ENCODE results near the gene SBF2. TPM values are rescaled to one million over a fixed set of nuclear protein-coding genes. Genes with fewer than 3 reads are reported as not detected.

SBF2 gene
- total RNA-seq, 1 experiment from 2014 or later = 30.2 TPM

DNA sequence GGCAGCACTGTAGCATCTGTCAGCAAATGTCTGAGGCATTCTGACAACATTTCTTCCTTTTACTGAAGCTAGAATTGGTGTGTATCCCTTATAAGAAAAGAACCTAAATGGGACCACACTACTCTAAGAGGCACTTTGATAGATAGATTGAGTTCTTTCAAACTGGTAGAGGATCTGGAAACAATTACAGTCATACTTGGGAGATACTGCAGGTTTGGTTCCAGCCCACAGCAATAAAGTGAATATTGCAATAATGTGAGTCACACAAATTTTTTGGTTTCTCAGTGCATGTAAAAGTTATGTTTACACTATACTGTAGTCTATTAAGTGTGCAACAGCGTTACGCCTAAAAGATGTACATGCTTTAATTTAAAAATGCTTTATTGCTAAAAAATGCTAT lies 96.9 kb downstream of the SBF2 start:
- no peak overlapping the region for H2BK20ac ChIP-seq (ENCODE audit: low read depth, low read length, poor library complexity, severe bottlenecking)
- no peak overlapping the region for H2AK5ac ChIP-seq (ENCODE audit: insufficient read length, low read length)
- H3K4ac ChIP-seq (ENCODE audit: low read depth, low read length) = no peak overlapping the region
- no peak overlapping the region for H3K27ac Mint-ChIP-seq
- H3K18ac ChIP-seq (ENCODE audit: insufficient read length, low read depth, low read length) = no peak overlapping the region
- no peak overlapping the region for H3K56ac ChIP-seq (ENCODE audit: insufficient read length, low read depth, low read length)
- H3K4me1 ChIP-seq (ENCODE audit: insufficient read depth, low read length) = no peaks in the 10 kb centered on the region; the same call in 1 of the 2 replicates
- no peak overlapping the region for H4K5ac ChIP-seq (ENCODE audit: insufficient read length, low read depth, low read length)
- H3K23ac ChIP-seq (ENCODE audit: insufficient read length, low read depth, low read length) = no peak overlapping the region
- H3K27me3 Mint-ChIP-seq (ENCODE audit: low read depth) = no peaks in the 10 kb centered on the region
- peaks cover 9 to 13% of the 10 kb centered on the region in 2 experiments for H3K4me1 Mint-ChIP-seq
- peaks cover 5 to 9% of the 10 kb centered on the region in 2 experiments; a peak in 4 of 5 replicates for H3K9me3 Mint-ChIP-seq
- H4K8ac ChIP-seq (replicated peaks; ENCODE audit: insufficient read length, low read depth, low read length) = no peak overlapping the region
- H3K4me3 Mint-ChIP-seq = no peak overlapping the region
- no peak overlapping the region for H2BK15ac ChIP-seq (ENCODE audit: low read depth, low read length)
- H2BK5ac ChIP-seq (ENCODE audit: insufficient read length, low read length) = no peak overlapping the region
- TF ChIP-seq, protein P1, sequence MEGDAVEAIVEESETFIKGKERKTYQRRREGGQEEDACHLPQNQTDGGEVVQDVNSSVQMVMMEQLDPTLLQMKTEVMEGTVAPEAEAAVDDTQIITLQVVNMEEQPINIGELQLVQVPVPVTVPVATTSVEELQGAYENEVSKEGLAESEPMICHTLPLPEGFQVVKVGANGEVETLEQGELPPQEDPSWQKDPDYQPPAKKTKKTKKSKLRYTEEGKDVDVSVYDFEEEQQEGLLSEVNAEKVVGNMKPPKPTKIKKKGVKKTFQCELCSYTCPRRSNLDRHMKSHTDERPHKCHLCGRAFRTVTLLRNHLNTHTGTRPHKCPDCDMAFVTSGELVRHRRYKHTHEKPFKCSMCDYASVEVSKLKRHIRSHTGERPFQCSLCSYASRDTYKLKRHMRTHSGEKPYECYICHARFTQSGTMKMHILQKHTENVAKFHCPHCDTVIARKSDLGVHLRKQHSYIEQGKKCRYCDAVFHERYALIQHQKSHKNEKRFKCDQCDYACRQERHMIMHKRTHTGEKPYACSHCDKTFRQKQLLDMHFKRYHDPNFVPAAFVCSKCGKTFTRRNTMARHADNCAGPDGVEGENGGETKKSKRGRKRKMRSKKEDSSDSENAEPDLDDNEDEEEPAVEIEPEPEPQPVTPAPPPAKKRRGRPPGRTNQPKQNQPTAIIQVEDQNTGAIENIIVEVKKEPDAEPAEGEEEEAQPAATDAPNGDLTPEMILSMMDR (conservative IDR thresholded peaks at IDR 0.05) = no peak
- H3K9me3 ChIP-seq (ENCODE audit: control insufficient read depth, low read depth, low read length) = no peaks in the 10 kb centered on the region
- H4K91ac ChIP-seq (ENCODE audit: insufficient read length, low read depth, low read length) = no peak overlapping the region
- no peak overlapping the region for H3K9ac ChIP-seq (ENCODE audit: extremely low read depth, insufficient read length, low read length)
- peaks cover 0 to 12% (median 7%) of the 10 kb centered on the region in 3 experiments; a peak in 4 of 7 replicates for H3K36me3 Mint-ChIP-seq (ENCODE audit: insufficient read depth in 1 of 3, low read depth in 3 of 3)
- H3K79me2 ChIP-seq (ENCODE audit: insufficient read depth, low read length) = no peaks in the 10 kb centered on the region
- H3K14ac ChIP-seq (ENCODE audit: insufficient read depth, low read length) = no peak overlapping the region
- no peak overlapping the region for H2BK12ac ChIP-seq (ENCODE audit: insufficient read length, low read depth, low read length)
- no peaks in the 10 kb centered on the region for H4K20me1 ChIP-seq (ENCODE audit: control insufficient read depth, insufficient read depth, insufficient read length)
- WGBS (ENCODE audit: extremely low coverage, insufficient read length, low lambda C conversion rate) = no CpG with 5 or more reads among the region's 2 CpGs
- H3K27ac ChIP-seq (ENCODE audit: insufficient read length, low read depth, low read length) = no peak overlapping the region
- H2BK120ac ChIP-seq (ENCODE audit: low read depth, low read length, poor library complexity, severe bottlenecking) = no peak overlapping the region
- H3T11ph ChIP-seq (ENCODE audit: low read length) = no peak overlapping the region
- peaks cover 2% of the 10 kb centered on the region for H3K79me1 ChIP-seq (ENCODE audit: insufficient read depth, low read depth, low read length, poor library complexity, severe bottlenecking)
- no peak for DNase-seq
- H2AFZ ChIP-seq (ENCODE audit: low read length) = no peak overlapping the region
- no peaks in the 10 kb centered on the region for H3K27me3 ChIP-seq (ENCODE audit: insufficient read depth, low read length)
- no peaks in the 10 kb centered on the region for H3K23me2 ChIP-seq (ENCODE audit: insufficient read length, low read depth, low read length, poor library complexity, severe bottlenecking)
- no peak overlapping the region for H3K4me2 ChIP-seq (ENCODE audit: insufficient read depth, insufficient read length, low read length)

Data from H9 (cell line).